HG03175 (cell line): ENCODE data around the gene FAM83C.

Experiments used
- ATAC-seq: cut with Tn5 transposase; IDR thresholded peaks from one replicate; pipeline ENCODE4 v1.9.1; 2021; ENCODE audit warnings: mild to moderate bottlenecking, moderate library complexity; ENCODE audit not compliant: unreplicated experiment

FAM83C gene

GRCh38 chr20:35240811-35241293 is 51.4 kb downstream of the FAM83C start:
- no peak for ATAC-seq

- no peak for ATAC-seq
These were observed 52.0 kb downstream of the FAM83C start for GRCh38 chr20:35240083-35240810.

DNA sequence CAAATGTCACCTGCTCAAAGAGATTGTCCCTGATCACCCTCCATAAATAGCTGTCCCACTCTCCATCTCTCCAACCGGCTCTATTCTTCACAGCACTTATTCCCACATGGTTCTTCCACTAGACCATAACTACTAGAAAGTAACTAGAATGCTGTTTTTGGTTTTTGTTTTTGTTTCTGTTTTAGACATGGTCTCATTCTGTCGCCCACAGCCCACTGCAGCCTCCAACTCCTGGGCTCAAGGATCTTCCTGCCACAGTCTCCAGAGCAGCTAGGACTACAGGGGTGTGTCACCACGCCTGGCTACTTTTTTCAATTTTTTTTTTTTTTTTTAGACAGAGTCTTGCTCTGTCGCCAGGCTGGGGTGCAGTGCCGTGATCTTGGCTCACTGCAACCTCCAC is 53.5 kb downstream of the FAM83C start:
- ATAC-seq = no peak

- ATAC-seq = no peak
These were observed 54.1 kb downstream of the FAM83C start for GRCh38 chr20:35238170-35238569.

GRCh38 chr20:35237486-35237885 is 54.7 kb downstream of the FAM83C start:
- ATAC-seq = no peak

GRCh38 chr20:35235881-35236280 is 56.3 kb downstream of the FAM83C start:
- ATAC-seq = no peak
